Heart left ventricle (tissue), 16 donors: ENCODE data around the gene GCM1. TPM values are rescaled to one million over a fixed set of nuclear protein-coding genes. Genes with fewer than 3 reads are reported as not detected.

Experiments used
- ATAC-seq, 4 donors: fragments of 200-7000 bp; cut with Tn5 transposase; one replicate each; pipeline ENCODE4 v1.9.1; 2020 to 2022; ENCODE audit warnings: moderate library complexity in 4 of 4, mild to moderate bottlenecking in 3 of 4, moderate number of reproducible peaks in 1 of 4
- DNase-seq, 5 donors: peaks; one replicate each; pipeline ENCODE4 v3.0.0-alpha.2; 2020
- H3K27ac ChIP-seq, 12 donors: fragments of 200-600 bp; sonication (generic) in 4 of 12; one replicate each; pipeline versions ENCODE4 v1.5.0 to v1.8.0; 2016 to 2022; ENCODE audit warnings: mild to moderate bottlenecking in 2 of 12
- H3K27me3 ChIP-seq, 9 donors: fragments of 200-600 bp; sonication (generic) in 2 of 9; one replicate each; pipeline versions ENCODE4 v1.5.1 to v1.8.0; 2016 to 2022; ENCODE audit warnings: mild to moderate bottlenecking in 3 of 9
- H3K36me3 ChIP-seq, 9 donors: fragments of 200-600 bp; sonication (generic) in 2 of 9; one replicate each; pipeline versions ENCODE4 v1.5.0 to v1.8.0; 2018 to 2022; ENCODE audit warnings: mild to moderate bottlenecking in 2 of 9
- H3K4me1 ChIP-seq, 12 donors: fragments of 200-600 bp; sonication (generic) in 4 of 12; one replicate each; pipeline versions ENCODE4 v1.5.0 to v1.8.0; 2016 to 2022; ENCODE audit warnings: mild to moderate bottlenecking in 3 of 12
- H3K4me3 ChIP-seq, 12 donors: fragments of 200-600 bp; sonication (generic) in 4 of 12; one replicate each; pipeline versions ENCODE4 v1.5.0 to v1.8.0; 2017 to 2022; ENCODE audit warnings: mild to moderate bottlenecking in 9 of 12, moderate library complexity in 4 of 12
- H3K9me3 ChIP-seq, 12 donors: fragments of 200-600 bp; sonication (generic) in 4 of 12; one replicate each; pipeline versions ENCODE4 v1.5.0 to v1.8.0; 2016 to 2022; ENCODE audit warnings: mild to moderate bottlenecking in 1 of 12
- CTCF ChIP-seq, 12 donors: fragments of 200-600 bp; sonication (generic) in 4 of 12; IDR thresholded peaks; one replicate each; pipeline versions ENCODE4 v1.5.0 to v1.8.0; 2018 to 2022; ENCODE audit warnings: antibody characterized with exemption in 12 of 12, mild to moderate bottlenecking in 5 of 12
- POLR2A ChIP-seq, 2 donors: fragments of 450-650 bp; IDR thresholded peaks; one replicate each; pipeline ENCODE4 v1.6.1; 2017; ENCODE audit warnings: antibody characterized with exemption in 2 of 2, mild to moderate bottlenecking in 2 of 2, moderate library complexity in 2 of 2
- WGBS, 4 donors: extraction: QIAGEN DNeasy Blood & Tissue Kit in 2 of 4; methylation state at CpG; one replicate each; pipeline versions ENCODE4 v1.1.5 to v1.1.7; 2013 to 2018; 5-methylcytosine and 5-hydroxymethylcytosine counted together
- intact Hi-C, 10 donors: fragments of 100-400 bp; cut with DNase I; formaldehyde crosslinking; loops; one replicate each; pipeline versions ENCODE4 v1.11.1 to v1.14.2; 2022
- polyA plus RNA-seq, 2 donors: library from polyadenylated mRNA; stranded (reverse); fragments of 200-250 nt; gene quantifications; one replicate each; pipeline ENCODE4 v1.2.3, GENCODE V29; 2013
- total RNA-seq, 9 donors: library from RNA; depleted of rRNA in 2 of 9; stranded (reverse); fragments of >200 nt in 2 of 9; fragmentation: NEBNext Ultra II Directional in 3 of 9; extraction: Animal tissue kit (Norgen Biotek cat#: 25700) in 3 of 9; gene quantifications; one replicate each; pipeline versions ENCODE4 v1.1.0 to v1.2.4, GENCODE V29; 2016 to 2023
- donor health status: ischemic (EF 13 %, LVEDD 7.1; RV severe dilation, severe dysfunction).
- donor health status: healthy with polysubstance abuse.
- donor health status: DM: no; HTN: yes; CAD: no.
- donor health status: DM: no; HTN: no; CAD: no.
- donor health status: ischemic (EF 25% LVEDD 6.9; RV normal size, moderate dysfunction).
- donor health status: ischemic (EF 25% LVEDD 5.7; RV mildly dilated, moderate dysfunction).
- donor health status: healthy.
- donor health status: DM: yes; HTN: yes; CAD: no.
- donor health status: ischemic (EF 35%, LVEDD 5.7; RV mildly dilated, moderate dysfunction).
- donor health status: nonischemic (EF 11% LVEDD 7.7; RV severe dilation, severe dysfunction).
- donor health status: DM: yes; HTN: yes; CAD: no.
- donor health status: PGD.
- donor health status: ischemic (EF 29% LVEDD 5.4; RV normal size, mild dysfunction).
- donor health status: nonischemic (EF 23%, LVEDD 6.1; RV moderate dilation, normal function).

GCM1 gene
- total and polyA plus RNA-seq, 11 donors, result 0.03 TPM; not detected in 10

- Histone ChIP-seq H3K27ac (no peak overlapping the region), H3K36me3 (no peaks in the 10 kb centered on the region), H3K4me3 (no peak overlapping the region), H3K9me3 (no peaks in the 10 kb centered on the region), H3K27me3 (no peaks in the 10 kb centered on the region), H3K4me1 (peaks cover 0 to 13% (median 5%) of the 10 kb centered on the region in 12 donors)
- DNase-seq (no peak), ATAC-seq (no peak)
- intact Hi-C loops, result loop anchor here in 1 of 10 donors (5.0 kb wide), 1 partner anchor 63 kb away; no protein-coding TSS in a partner anchor
- TF ChIP-seq CTCF (IDR thresholded peaks at IDR 0.05) (no peak), POLR2A (IDR thresholded peaks at IDR 0.05) (no peak)
These were observed 40.9 kb upstream of the GCM1 start for GRCh38 chr6:53189554-53189953.

DNA sequence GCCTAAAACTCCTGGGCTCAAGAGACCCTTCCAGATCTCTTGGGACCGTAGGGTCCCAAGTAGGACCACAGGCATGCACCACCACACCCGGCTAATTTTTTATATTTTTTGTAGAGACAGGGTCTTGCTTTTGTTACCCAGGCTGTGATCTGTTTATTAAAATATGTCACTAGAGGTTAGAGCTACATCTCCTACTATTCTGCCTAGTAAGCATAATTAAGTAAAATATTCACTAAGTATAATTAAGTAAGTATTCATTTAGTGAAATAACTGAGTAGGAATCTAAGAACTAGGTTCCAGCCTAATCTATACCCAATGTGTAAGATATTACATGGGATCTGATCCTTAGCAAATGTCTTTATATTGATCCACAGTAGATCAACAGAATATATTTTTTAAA lies 40.2 kb upstream of the GCM1 start:
- 84 to 94% (median 90%) methylated on average over 2 of the region's 2 CpGs for WGBS, 4 donors
- no peak for TF ChIP-seq CTCF (IDR thresholded peaks at IDR 0.05)
- no peak for TF ChIP-seq POLR2A (IDR thresholded peaks at IDR 0.05)
- Histone ChIP-seq H3K4me1 (peaks cover 0 to 13% (median 5%) of the 10 kb centered on the region in 12 donors), H3K36me3 (no peaks in the 10 kb centered on the region), H3K27ac (no peak overlapping the region), H3K4me3 (no peak overlapping the region), H3K9me3 (no peaks in the 10 kb centered on the region), H3K27me3 (no peaks in the 10 kb centered on the region)
- ATAC-seq, result no peak
- intact Hi-C loops, result loop anchor here in 1 of 10 donors (5.0 kb wide), 1 partner anchor 63 kb away; no protein-coding TSS in a partner anchor
- DNase-seq, result no peak

DNA sequence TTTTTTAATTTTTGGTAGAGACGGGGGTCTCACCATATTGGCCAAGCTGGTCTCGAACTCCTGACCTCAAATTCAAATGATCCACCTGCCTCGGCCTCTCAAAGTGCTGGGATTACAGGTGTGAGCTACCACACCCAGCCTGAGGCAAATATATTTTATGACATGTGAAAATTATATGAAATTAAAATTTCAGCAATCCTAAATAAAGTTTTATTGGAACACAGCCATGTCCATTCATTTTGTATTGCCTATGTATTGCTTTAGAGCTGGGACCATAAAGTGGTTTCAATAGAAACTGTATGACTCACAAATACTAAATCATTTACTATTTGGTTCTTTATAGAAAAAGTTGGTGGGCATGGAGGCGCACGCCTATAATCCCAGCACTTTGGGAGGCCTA lies 32.0 kb upstream of the GCM1 start:
- TF ChIP-seq CTCF (IDR thresholded peaks at IDR 0.05) (no peak), POLR2A (IDR thresholded peaks at IDR 0.05) (no peak)
- ATAC-seq, result no peak
- Histone ChIP-seq H3K4me1 (peaks cover 0 to 7% (median 0%) of the 10 kb centered on the region in 12 donors), H3K27me3 (no peaks in the 10 kb centered on the region), H3K27ac (peak overlapping the region in 1 of 12 donors; percentile 39), H3K9me3 (no peaks in the 10 kb centered on the region), H3K36me3 (no peaks in the 10 kb centered on the region), H3K4me3 (no peak overlapping the region)
- 96 to 99% (median 98%) methylated on average over 5 of the region's 5 CpGs for WGBS, 4 donors
- no peak for DNase-seq
- intact Hi-C loops, result no loop called here

GRCh38 chr6:53179961-53180651 lies 31.5 kb upstream of the GCM1 start:
- 41 to 48% (median 46%) methylated on average over 8 of the region's 8 CpGs for WGBS, 4 donors
- no peaks in the 10 kb centered on the region for H3K27me3 ChIP-seq
- H3K4me1 ChIP-seq, result peaks cover 0 to 10% (median 0%) of the 10 kb centered on the region in 12 donors
- no peaks in the 10 kb centered on the region for H3K9me3 ChIP-seq
- no peaks in the 10 kb centered on the region for H3K36me3 ChIP-seq
- ATAC-seq, result peak in 3 of 4 donors; percentile 36 to 70 (median 64)
- peak; percentile 41 to 68 (median 51) for DNase-seq
- intact Hi-C loops, result loop anchor here in 5 of 10 donors (10.0 kb wide), 3 partner anchors 105 to 545 kb away; no protein-coding TSS in a partner anchor
- TF ChIP-seq CTCF (IDR thresholded peaks at IDR 0.05) (no peak), POLR2A (IDR thresholded peaks at IDR 0.05) (no peak)
- H3K27ac ChIP-seq, result peak overlapping the region in 3 of 12 donors; percentile 25 to 46 (median 39)
- H3K4me3 ChIP-seq, result no peak overlapping the region
